Calu3 (cell line): ENCODE measurements around the gene PEX10. TPM values are rescaled to one million over a fixed set of nuclear protein-coding genes. Genes with fewer than 3 reads are reported as not detected.

Experiments used
- BruUV-seq: library from RNA; stranded (reverse); fragments of 400-500 nt; replicated peaks from 2 replicates; lab custom pipeline; 2021; lab: Mats Ljungman, UMichigan
- CTCF ChIA-PET: fragments of 300-600 bp; sonication (Branson Sonifier 250); formaldehyde crosslinking; loops from one replicate; lab custom pipeline; 2022; ENCODE audit warnings: antibody characterized with exemption; lab: Charles Lee
- DNase-seq: peaks from one replicate; pipeline ENCODE4 v3.0.0; 2022
- H3K27ac Mint-ChIP-seq: one replicate; pipeline ENCODE4 v1.8.0; 2022; ENCODE audit warnings: mixed read lengths; ENCODE audit not compliant: unreplicated experiment
- H3K27me3 Mint-ChIP-seq: one replicate; pipeline ENCODE4 v1.8.0; 2022; ENCODE audit warnings: mixed read lengths; ENCODE audit not compliant: unreplicated experiment
- H3K36me3 Mint-ChIP-seq: one replicate; pipeline ENCODE4 v1.8.0; 2022; ENCODE audit warnings: mild to moderate bottlenecking, moderate library complexity, mixed read lengths; ENCODE audit not compliant: insufficient read depth, unreplicated experiment
- H3K4me1 Mint-ChIP-seq: one replicate; pipeline ENCODE4 v1.8.0; 2022; ENCODE audit warnings: mild to moderate bottlenecking, low read depth, mixed read lengths; ENCODE audit not compliant: unreplicated experiment
- H3K4me3 Mint-ChIP-seq: one replicate; pipeline ENCODE4 v1.8.0; 2022; ENCODE audit warnings: mild to moderate bottlenecking, low read depth, moderate library complexity, mixed read lengths; ENCODE audit not compliant: unreplicated experiment
- H3K9me3 Mint-ChIP-seq: one replicate; pipeline ENCODE4 v1.8.0; 2022; ENCODE audit warnings: low read depth, mixed read lengths; ENCODE audit not compliant: unreplicated experiment
- intact Hi-C: fragments of 100-400 bp; cut with micrococcal nuclease; formaldehyde crosslinking; loops from one replicate; pipeline ENCODE4 v1.10.0; 2022; ENCODE audit not compliant: unreplicated experiment
- total RNA-seq: library from RNA; stranded (reverse); gene quantifications from 2 replicates; pipeline ENCODE4 v1.2.3, GENCODE V29; 2022
- TF ChIP-seq, protein P1 (sequence below): fragments of 200-600 bp; IDR thresholded peaks from one replicate; pipeline ENCODE4 v1.8.0; 2022; ENCODE audit warnings: antibody characterized with exemption; ENCODE audit not compliant: unreplicated experiment

The PEX10 gene
- total RNA-seq, 1 experiment from 2014 or later: 24.0 TPM

DNA sequence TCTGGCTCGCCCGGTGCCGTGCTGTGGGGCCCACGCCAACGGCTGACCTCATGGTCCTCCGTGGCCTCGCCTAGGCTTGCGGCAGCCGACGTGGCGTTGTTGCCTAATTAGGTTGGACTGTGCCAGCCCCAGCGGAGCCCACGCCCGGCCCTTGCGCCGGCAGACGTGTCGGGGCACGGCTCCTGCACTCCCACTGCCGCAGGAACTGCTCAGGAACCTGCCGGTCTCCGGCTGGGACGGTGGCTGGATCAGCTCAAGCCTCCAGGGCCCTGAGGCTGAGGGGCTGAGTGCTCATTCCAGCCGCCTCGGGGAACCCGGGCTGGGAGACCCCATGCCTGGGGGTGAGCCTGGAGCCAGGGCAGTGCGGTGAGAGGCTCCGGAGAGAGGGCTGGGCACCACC, 16.1 kb upstream of the PEX10 start:
- TF ChIP-seq, protein P1, sequence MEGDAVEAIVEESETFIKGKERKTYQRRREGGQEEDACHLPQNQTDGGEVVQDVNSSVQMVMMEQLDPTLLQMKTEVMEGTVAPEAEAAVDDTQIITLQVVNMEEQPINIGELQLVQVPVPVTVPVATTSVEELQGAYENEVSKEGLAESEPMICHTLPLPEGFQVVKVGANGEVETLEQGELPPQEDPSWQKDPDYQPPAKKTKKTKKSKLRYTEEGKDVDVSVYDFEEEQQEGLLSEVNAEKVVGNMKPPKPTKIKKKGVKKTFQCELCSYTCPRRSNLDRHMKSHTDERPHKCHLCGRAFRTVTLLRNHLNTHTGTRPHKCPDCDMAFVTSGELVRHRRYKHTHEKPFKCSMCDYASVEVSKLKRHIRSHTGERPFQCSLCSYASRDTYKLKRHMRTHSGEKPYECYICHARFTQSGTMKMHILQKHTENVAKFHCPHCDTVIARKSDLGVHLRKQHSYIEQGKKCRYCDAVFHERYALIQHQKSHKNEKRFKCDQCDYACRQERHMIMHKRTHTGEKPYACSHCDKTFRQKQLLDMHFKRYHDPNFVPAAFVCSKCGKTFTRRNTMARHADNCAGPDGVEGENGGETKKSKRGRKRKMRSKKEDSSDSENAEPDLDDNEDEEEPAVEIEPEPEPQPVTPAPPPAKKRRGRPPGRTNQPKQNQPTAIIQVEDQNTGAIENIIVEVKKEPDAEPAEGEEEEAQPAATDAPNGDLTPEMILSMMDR: no peak
- no peaks in the 10 kb centered on the region for H3K36me3 Mint-ChIP-seq
- peaks cover 10% of the 10 kb centered on the region for H3K27me3 Mint-ChIP-seq
- intact Hi-C loops: no loop called here
- H3K27ac Mint-ChIP-seq: no peak overlapping the region
- no TSS peak for BruUV-seq
- H3K4me1 Mint-ChIP-seq: no peaks in the 10 kb centered on the region
- no peaks in the 10 kb centered on the region for H3K9me3 Mint-ChIP-seq
- CTCF ChIA-PET: interaction anchor here (0.5 kb wide), 1 partner anchor 39 kb away, joined by 3 read pairs; no protein-coding TSS in a partner anchor
- no peak overlapping the region for H3K4me3 Mint-ChIP-seq
- DNase-seq: no peak

DNA sequence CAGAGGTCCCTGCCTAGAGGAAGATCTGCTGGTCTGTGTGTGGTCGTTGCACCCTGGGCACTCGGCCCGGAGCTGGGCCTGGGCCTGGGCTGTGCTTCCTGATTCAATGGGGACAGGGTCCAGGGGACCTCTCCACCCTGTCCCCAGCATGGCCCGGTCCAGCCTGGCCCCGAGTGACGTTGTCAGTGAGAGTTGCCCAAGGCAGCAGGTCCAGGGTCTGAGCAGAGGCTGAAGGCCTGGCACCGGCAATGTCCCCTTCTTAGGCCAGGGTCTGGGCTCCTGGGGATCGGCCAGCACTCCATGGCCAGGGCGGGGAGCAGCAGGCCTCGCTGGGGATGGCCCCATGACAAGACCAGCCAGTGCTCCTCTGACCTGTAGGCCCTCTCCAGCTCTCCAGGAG, 15.6 kb upstream of the PEX10 start:
- Mint-ChIP-seq H3K9me3 (no peaks in the 10 kb centered on the region), H3K27ac (no peak overlapping the region), H3K4me1 (no peaks in the 10 kb centered on the region), H3K36me3 (no peaks in the 10 kb centered on the region), H3K27me3 (peaks cover 10% of the 10 kb centered on the region), H3K4me3 (no peak overlapping the region)
- CTCF ChIA-PET: interaction anchor here (0.5 kb wide), 1 partner anchor 40 kb away, joined by 3 read pairs; no protein-coding TSS in a partner anchor
- TF ChIP-seq, protein P1: no peak
- intact Hi-C loops: no loop called here
- no TSS peak for BruUV-seq
- no peak for DNase-seq

DNA sequence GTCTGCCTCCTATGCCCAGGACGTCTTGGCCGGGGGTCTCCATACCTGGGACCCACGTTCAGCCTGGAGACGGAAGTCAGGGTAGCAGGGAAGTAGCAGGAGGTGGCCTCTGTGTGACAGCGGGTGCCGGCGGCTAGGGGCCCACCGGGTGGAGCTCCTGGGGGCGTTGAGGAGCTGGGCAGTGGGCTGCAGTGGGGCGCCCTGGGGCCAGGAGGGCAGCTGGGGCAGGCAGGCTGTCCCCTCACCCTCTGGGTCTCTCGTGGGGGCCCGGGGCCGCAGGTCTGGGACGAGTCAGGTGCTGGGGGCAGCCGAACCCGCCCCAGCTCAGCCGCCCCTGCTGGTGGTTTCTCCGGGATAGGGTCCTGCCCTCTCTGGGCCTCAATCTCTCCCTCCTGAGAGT, 14.7 kb upstream of the PEX10 start:
- Mint-ChIP-seq H3K27ac (no peak overlapping the region), H3K36me3 (no peaks in the 10 kb centered on the region), H3K4me3 (no peak overlapping the region), H3K4me1 (no peaks in the 10 kb centered on the region), H3K9me3 (no peaks in the 10 kb centered on the region), H3K27me3 (peaks cover 10% of the 10 kb centered on the region)
- TF ChIP-seq, protein P1: no peak
- intact Hi-C loops: no loop called here
- BruUV-seq: no TSS peak
- no peak for DNase-seq
- CTCF ChIA-PET: interaction anchor here (0.6 kb wide), 1 partner anchor 205 kb away, joined by 5 read pairs; no protein-coding TSS in a partner anchor

DNA sequence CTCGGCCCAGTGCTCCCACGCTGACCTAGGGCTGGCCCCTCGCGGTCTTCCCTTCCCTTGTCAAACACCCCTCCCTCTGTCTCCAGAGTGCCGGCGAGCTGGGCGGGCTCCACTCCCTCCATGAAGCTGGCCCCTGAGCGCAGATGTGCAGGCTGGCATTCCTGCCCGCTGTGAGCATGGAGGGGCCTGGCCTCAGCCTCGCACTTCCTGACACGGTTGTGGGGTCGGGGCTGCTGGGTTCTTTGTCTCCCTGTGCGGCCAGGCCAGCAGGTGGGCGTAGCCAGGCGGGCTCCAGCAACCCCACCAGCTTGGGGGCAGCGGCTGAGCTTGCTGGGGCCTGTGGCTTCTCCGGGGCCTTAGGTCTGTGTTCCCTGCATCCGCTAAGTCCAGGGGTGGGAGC, 14.2 kb upstream of the PEX10 start:
- H3K9me3 Mint-ChIP-seq: no peaks in the 10 kb centered on the region
- H3K27ac Mint-ChIP-seq: no peak overlapping the region
- DNase-seq: no peak
- H3K27me3 Mint-ChIP-seq: peaks cover 10% of the 10 kb centered on the region
- CTCF ChIA-PET: no interaction called here
- BruUV-seq: no TSS peak
- intact Hi-C loops: no loop called here
- H3K4me3 Mint-ChIP-seq: no peak overlapping the region
- H3K36me3 Mint-ChIP-seq: no peaks in the 10 kb centered on the region
- TF ChIP-seq, protein P1: no peak
- H3K4me1 Mint-ChIP-seq: no peaks in the 10 kb centered on the region
